ENCODE results near the gene MOCS1. TPM values are rescaled to one million over a fixed set of nuclear protein-coding genes. Genes with fewer than 3 reads are reported as not detected.

The MOCS1 gene
- total RNA-seq, 2 donors from 2014 or later: 26.2 to 29.4 TPM

- intact Hi-C loops (cut with DNase I): no loop called here
- ATAC-seq: no peak
- DNase-seq: no peak
These were observed 25.3 kb downstream of the MOCS1 start for GRCh38 chr6:39908838-39909583.

- DNase-seq: no peak
- intact Hi-C loops (cut with DNase I): no loop called here
- no peak for ATAC-seq
These were observed 26.2 kb downstream of the MOCS1 start for GRCh38 chr6:39907871-39908575.

- no peak for ATAC-seq
- no peak for DNase-seq
- intact Hi-C loops (cut with DNase I): no loop called here
These were observed 27.9 kb downstream of the MOCS1 start for GRCh38 chr6:39906318-39906761.

GRCh38 chr6:39905640-39905975 lies 28.7 kb downstream of the MOCS1 start:
- no peak for ATAC-seq
- intact Hi-C loops (cut with DNase I): no loop called here
- no peak for DNase-seq

- DNase-seq (no peak), ATAC-seq (no peak)
- intact Hi-C loops (cut with DNase I): no loop called here
These were observed 29.2 kb downstream of the MOCS1 start for GRCh38 chr6:39904946-39905639.

GRCh38 chr6:39903656-39904055 lies 30.6 kb downstream of the MOCS1 start:
- intact Hi-C loops (cut with DNase I): no loop called here

GRCh38 chr6:39902786-39903465 lies 31.3 kb downstream of the MOCS1 start:
- no peak for DNase-seq
- ATAC-seq: no peak
- intact Hi-C loops (cut with DNase I): no loop called here

More at GRCh38 chr6:39903656-39904055, 30.6 kb downstream of the MOCS1 start:
- ATAC-seq: no peak
- no peak for DNase-seq

- ATAC-seq (no peak), DNase-seq (no peak)
- intact Hi-C loops (cut with DNase I): no loop called here
These were observed 32.1 kb downstream of the MOCS1 start for GRCh38 chr6:39902136-39902535.

GRCh38 chr6:39901670-39902069 lies 32.6 kb downstream of the MOCS1 start:
- no peak for DNase-seq
- intact Hi-C loops (cut with DNase I): no loop called here
- ATAC-seq: no peak

- DNase-seq: no peak
- intact Hi-C loops (cut with DNase I): no loop called here
- ATAC-seq: no peak
These were observed 33.1 kb downstream of the MOCS1 start for GRCh38 chr6:39901116-39901655.

- intact Hi-C loops (cut with DNase I): no loop called here
- DNase-seq (no peak), ATAC-seq (no peak)
These were observed 34.5 kb downstream of the MOCS1 start for GRCh38 chr6:39899554-39900295.

GRCh38 chr6:39898625-39899024 lies 35.6 kb downstream of the MOCS1 start:
- intact Hi-C loops (cut with DNase I): no loop called here
- no peak for DNase-seq
- no peak for ATAC-seq

GRCh38 chr6:39897698-39898097 lies 36.6 kb downstream of the MOCS1 start:
- intact Hi-C loops (cut with DNase I): no loop called here
- no peak for DNase-seq

GRCh38 chr6:39896701-39897100 lies 37.6 kb downstream of the MOCS1 start:
- no peak for ATAC-seq
- intact Hi-C loops (cut with DNase I): no loop called here
- no peak for DNase-seq

More at GRCh38 chr6:39897698-39898097, 36.6 kb downstream of the MOCS1 start:
- no peak for ATAC-seq

- ATAC-seq (no peak), DNase-seq (no peak)
- intact Hi-C loops (cut with DNase I): loop anchor here (2.0 to 5.0 kb wide), 2 partner anchors 512 to 516 kb away; no protein-coding TSS in a partner anchor
These were observed 41.0 kb downstream of the MOCS1 start for GRCh38 chr6:39893286-39893685.

GRCh38 chr6:39892490-39893129 lies 41.7 kb downstream of the MOCS1 start:
- ATAC-seq: peak; percentile 62 to 70
- DNase-seq: peak; percentile 76
- intact Hi-C loops (cut with DNase I): loop anchor here (2.0 to 5.0 kb wide), 2 partner anchors 512 to 515 kb away; no protein-coding TSS in a partner anchor

- intact Hi-C loops (cut with DNase I): loop anchor here (2.0 to 5.0 kb wide), 2 partner anchors 511 to 515 kb away; no protein-coding TSS in a partner anchor
- ATAC-seq: no peak
- no peak for DNase-seq
These were observed 42.3 kb downstream of the MOCS1 start for GRCh38 chr6:39891976-39892375.

- intact Hi-C loops (cut with DNase I): loop anchor here in 1 of 2 donors (5.0 kb wide), 1 partner anchor 514 kb away; no protein-coding TSS in a partner anchor
- ATAC-seq (no peak), DNase-seq (no peak)
These were observed 42.9 kb downstream of the MOCS1 start for GRCh38 chr6:39891353-39891752.
